RWPE1 (cell line): Measurements from ENCODE around the gene MAPKAPK5.
"Not testable (repeated sequence)": the region's sequence is repeated elsewhere in the genome, so short reads cannot be mapped to it uniquely, and the experiment has no call there.

Source experiments
- CTCF ChIA-PET: fragments of 350-600 bp; sonication (Branson Sonifier 250); formaldehyde crosslinking; extraction: SDS; loops from one replicate; lab custom pipeline; 2021; lab: Yijun Ruan, JAX
- POLR2A ChIA-PET: fragments of 400-600 bp; formaldehyde crosslinking; extraction: SDS; loops from one replicate; lab custom pipeline; 2020; ENCODE audit warnings: antibody characterized with exemption; ENCODE audit not compliant: low non-redundant PET; lab: Yijun Ruan, JAX
- DNase-seq: peaks from one replicate; pipeline ENCODE4 v3.0.0; 2012; ENCODE audit warnings: low spot score
- H3K27ac ChIP-seq: fragments of 450-650 bp; 2 replicates; pipeline ENCODE4 v1.5.1; 2017
- TF ChIP-seq, protein P1 (sequence below): fragments of 450-650 bp; conservative IDR thresholded peaks from 2 replicates; pipeline ENCODE4 v1.5.1; 2017; ENCODE audit warnings: low read depth, mild to moderate bottlenecking

The MAPKAPK5 gene

GRCh38 chr12:111806304-111806703 is 35.7 kb upstream of the MAPKAPK5 start:
- TF ChIP-seq, protein P1, sequence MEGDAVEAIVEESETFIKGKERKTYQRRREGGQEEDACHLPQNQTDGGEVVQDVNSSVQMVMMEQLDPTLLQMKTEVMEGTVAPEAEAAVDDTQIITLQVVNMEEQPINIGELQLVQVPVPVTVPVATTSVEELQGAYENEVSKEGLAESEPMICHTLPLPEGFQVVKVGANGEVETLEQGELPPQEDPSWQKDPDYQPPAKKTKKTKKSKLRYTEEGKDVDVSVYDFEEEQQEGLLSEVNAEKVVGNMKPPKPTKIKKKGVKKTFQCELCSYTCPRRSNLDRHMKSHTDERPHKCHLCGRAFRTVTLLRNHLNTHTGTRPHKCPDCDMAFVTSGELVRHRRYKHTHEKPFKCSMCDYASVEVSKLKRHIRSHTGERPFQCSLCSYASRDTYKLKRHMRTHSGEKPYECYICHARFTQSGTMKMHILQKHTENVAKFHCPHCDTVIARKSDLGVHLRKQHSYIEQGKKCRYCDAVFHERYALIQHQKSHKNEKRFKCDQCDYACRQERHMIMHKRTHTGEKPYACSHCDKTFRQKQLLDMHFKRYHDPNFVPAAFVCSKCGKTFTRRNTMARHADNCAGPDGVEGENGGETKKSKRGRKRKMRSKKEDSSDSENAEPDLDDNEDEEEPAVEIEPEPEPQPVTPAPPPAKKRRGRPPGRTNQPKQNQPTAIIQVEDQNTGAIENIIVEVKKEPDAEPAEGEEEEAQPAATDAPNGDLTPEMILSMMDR: no peak
- ChIA-PET CTCF (no interaction called here), POLR2A (interaction anchor here (0.9 kb wide), 1 partner anchor 10 kb away, joined by 3 read pairs; no protein-coding TSS in a partner anchor)
- DNase-seq: no peak
- no peak overlapping the region for H3K27ac ChIP-seq

- TF ChIP-seq, protein P1: no peak
- POLR2A ChIA-PET: no interaction called here
- CTCF ChIA-PET: interaction anchor here (0.7 kb wide), 1 partner anchor 942 kb away, joined by 3 read pairs; no protein-coding TSS in a partner anchor
- no peak overlapping the region for H3K27ac ChIP-seq
- no peak for DNase-seq
These were observed 34.8 kb upstream of the MAPKAPK5 start for GRCh38 chr12:111807232-111807631.

DNA sequence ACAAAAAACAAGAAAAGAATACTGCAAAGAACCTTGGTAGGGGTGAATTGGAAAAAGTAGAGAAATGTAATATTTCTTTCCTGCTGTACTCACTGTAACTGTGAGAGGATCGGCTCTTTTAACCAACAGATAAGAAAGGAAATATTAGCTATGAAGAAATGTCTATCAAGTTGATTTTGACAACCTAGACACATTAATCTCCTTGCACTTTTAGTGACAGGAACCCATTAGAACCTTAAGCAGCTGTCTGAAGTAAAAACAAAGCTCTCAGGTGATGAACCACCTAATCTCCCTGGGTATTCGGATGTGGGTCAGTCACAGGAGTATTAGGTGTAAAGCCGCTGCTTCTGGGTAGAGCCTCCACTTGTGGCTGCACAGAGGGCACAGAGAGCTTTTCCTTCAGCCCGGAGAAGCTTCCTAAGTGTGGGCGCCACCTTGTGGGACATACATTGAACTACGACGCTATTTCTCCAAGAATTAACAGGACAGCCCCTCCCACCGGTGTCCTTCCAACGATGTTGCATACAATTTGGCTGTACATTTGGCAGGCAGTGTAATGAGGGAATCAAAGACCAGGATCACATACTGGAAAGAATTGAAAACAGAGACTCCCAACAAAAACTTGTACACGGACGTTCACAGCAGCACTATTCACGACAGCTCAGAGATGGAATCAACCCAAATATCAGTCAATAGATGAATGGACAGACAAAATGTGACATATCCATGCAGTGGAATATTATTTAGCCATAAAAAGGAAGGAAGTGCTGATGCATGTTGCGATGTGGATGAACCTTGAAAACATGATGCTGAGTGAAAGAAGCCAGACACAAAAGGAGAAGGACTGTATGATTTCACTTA is 28.9 kb upstream of the MAPKAPK5 start:
- CTCF ChIA-PET: interaction anchor here (0.5 to 2.6 kb wide), 12 partner anchors 12 to 688 kb away, joined by 3 to 29 read pairs (median 5); no protein-coding TSS in a partner anchor
- peak; percentile 87 for DNase-seq
- TF ChIP-seq, protein P1: peak; percentile 87
- H3K27ac ChIP-seq: no peak overlapping the region
- POLR2A ChIA-PET: interaction anchor here (1.0 kb wide), 1 partner anchor 128 kb away, joined by 6 read pairs; the partner anchor contains the start of genes ACAD10 and BRAP

DNA sequence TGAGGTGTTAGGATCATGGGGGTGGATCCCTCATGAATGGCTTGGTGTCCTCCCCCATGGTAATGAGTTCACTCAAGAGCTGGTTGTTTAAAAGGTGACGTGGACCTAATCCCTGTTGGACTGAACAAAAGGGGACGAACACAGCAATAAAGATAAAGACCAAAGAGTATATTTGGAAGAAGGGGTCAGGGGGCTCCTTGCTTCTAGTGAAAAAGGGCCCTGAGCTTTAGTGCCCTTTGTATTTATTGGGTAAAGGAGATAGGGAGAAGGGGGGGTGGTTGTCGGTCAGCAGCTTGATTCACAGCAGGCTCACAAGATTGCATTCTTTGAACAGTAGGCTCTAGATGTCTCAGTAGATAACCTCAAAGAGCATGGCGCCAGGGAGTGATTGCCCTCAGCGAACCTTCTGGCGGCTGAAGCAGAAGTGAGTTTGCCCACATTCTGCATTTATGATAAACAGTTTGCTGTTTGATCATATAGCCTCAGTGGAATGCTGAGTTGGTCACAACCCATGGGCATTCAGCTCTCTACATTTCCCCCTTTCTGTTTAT is 25.9 kb upstream of the MAPKAPK5 start:
- TF ChIP-seq, protein P1: no peak
- no peak overlapping the region for H3K27ac ChIP-seq
- CTCF ChIA-PET: interaction anchor here (2.9 kb wide), 1 partner anchor 63 kb away, joined by 23 read pairs; no protein-coding TSS in a partner anchor
- POLR2A ChIA-PET: no interaction called here
- DNase-seq: no peak

GRCh38 chr12:111816898-111817297 is 25.1 kb upstream of the MAPKAPK5 start:
- H3K27ac ChIP-seq, DNase-seq, POLR2A ChIA-PET: not testable (repeated sequence)
- CTCF ChIA-PET: interaction anchor here (2.9 kb wide), 1 partner anchor 63 kb away, joined by 23 read pairs; no protein-coding TSS in a partner anchor

DNA sequence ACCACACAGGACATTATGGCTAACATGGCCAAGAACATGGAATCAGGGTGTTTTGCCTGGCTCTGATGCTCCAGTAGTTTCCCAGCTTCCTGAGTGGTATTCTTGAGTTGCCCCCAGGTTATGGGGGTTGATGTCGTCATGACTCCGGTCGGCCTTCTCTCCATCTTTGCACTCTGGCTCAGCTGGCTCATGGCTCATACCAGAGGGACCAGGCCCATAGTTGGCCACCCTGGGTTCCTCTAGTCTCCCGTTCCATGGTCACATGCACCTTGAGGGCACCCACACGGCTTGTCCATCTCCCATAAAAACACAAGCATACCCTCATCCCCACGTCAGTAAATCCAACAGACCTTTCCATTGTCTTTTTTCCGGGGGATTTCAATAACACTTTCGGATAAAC is 23.7 kb upstream of the MAPKAPK5 start:
- TF ChIP-seq, protein P1: no peak
- ChIA-PET POLR2A (no interaction called here), CTCF (no interaction called here)
- DNase-seq: no peak
- no peak overlapping the region for H3K27ac ChIP-seq
